GM21619 (cell line): ENCODE measurements around the gene CELA2B.
"Not testable (repeated sequence)": the region's sequence is repeated elsewhere in the genome, so short reads cannot be mapped to it uniquely, and the experiment has no call there.

Experiments used
- ATAC-seq: cut with Tn5 transposase; IDR thresholded peaks from one replicate; pipeline ENCODE4 v1.9.1; 2021; ENCODE audit not compliant: unreplicated experiment

The CELA2B gene

DNA sequence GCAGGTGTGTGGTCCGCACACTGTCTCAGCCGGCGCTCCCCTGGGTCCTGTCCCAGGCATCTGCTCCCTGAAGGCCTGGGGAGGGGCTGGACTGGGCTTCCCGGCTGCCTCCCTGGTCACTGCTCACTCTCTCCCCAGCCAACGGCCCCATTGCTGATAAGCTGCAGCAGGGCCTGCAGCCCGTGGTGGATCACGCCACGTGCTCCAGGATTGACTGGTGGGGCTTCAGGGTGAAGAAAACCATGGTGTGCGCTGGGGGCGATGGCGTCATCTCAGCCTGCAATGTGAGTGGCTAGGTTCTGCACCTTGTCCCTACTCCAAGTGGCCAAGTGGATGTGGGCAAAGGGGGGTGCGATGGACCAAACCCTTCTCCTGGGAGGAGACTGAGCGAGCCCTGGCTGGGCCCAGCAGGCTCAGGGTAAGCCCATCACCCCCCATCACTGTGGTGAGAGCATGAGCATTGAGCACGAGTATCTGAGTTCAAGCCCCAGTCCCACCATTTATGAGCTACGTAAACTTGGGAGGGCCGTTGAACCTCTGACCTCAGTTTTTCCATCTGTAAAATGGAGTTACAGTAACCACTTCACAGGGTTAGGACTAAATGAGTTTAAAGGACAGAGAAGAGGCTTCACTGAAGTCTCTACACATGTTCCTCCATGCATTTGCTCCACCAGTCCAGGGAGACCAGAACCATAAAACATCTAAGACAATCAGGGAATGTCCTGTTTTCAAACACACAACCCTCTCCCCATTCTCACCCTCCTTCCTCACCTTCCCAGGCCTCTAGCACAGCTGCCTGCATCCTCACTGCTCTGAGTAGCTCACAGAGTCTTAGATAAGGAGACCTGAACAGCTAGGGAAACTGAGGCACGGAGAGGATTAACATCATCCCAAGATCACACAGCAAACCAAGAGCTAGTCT, 31.2 kb upstream of the CELA2B start:
- ATAC-seq = no peak

DNA sequence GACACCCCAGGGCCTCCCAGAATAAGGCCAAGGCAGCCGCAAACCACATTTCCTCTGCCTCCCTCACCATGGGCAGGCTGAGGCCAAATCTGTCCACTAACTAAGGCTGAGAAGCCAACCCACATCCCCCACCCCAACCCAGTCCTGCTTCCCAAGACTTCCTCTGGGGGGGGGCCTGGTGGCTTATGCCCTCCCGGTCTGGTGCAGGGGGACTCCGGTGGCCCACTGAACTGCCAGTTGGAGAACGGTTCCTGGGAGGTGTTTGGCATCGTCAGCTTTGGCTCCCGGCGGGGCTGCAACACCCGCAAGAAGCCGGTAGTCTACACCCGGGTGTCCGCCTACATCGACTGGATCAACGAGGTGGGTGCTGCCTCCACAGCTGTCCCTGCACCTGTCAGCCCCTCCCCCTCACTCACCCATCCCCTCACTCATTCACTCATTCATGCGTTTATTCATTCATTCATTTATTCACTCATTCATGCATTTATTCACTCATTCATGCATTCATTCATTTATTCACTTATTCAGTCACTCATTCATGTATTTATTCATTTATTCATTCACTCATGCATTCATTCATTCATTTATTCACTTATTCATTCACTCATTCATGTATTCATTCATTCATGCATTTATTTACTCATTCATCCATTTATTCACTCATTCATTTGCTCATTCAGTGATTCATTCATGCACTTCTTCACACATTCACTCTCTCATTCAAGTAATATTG, 30.3 kb upstream of the CELA2B start:
- no peak for ATAC-seq

DNA sequence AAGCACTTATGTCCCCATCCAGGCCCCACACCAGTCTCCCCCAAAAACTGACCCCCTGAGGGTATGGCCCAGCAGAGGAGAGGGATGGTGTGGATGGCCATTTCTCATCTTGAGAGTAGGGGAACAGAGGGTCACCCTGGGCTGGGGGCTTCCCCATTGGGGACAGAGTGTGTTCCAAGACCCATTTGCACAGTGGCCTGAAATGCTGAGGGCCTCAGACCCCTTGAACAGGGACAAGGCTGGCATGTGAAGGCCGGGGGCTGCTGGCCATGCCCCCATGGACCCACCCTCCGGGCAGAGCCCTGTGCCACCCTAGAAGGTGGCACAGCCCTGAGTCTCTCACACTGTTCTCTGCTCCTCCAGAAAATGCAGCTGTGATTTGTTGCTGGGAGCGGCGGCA, 29.7 kb upstream of the CELA2B start:
- ATAC-seq = no peak

DNA sequence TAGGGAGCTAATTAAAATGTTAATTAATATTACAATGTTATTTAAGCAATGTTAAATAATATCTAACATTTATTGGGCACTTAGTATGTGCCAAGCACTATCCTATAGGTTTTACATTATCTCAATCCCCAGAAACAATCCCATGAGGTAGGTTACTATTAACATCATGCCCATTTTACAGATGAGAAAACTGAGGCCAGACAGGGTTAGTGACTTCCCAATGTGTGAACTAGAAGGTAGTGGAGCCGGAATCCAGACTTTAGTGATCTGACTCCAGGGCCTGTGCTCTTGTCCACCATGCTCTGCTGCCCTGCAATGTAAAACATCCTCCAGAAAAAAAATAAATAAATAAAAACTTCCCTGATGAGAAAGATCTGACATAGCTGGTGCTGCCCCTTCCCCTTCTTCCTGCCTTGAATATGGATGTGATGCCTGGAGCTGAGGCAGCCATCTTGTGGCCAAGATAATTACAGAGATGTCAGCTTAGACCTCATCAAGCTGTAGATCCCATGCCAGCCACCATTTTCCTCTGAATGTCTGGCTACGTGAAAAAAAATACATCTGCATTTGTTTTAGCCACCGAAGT, 26.9 kb upstream of the CELA2B start:
- ATAC-seq = no peak

DNA sequence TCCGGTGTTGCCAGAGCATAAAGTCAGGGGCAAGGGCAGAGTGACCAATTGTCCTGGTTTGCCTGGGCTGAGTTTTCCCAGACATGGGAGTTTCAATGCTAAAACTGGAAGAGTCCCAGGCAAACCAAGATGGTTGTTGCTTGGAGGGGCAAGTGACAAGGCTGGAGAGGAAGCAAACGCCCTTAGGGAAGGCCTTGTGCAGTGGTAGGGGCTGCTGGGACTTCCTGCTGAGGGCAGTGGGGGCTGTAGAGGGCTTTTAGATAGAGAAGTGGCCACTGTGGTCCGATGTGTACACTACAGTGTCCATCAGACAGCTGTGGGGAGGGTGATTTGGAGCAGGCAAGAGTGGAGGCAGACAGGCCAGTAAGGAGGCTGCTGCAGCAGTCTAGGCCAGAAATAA, 26.3 kb upstream of the CELA2B start:
- no peak for ATAC-seq

DNA sequence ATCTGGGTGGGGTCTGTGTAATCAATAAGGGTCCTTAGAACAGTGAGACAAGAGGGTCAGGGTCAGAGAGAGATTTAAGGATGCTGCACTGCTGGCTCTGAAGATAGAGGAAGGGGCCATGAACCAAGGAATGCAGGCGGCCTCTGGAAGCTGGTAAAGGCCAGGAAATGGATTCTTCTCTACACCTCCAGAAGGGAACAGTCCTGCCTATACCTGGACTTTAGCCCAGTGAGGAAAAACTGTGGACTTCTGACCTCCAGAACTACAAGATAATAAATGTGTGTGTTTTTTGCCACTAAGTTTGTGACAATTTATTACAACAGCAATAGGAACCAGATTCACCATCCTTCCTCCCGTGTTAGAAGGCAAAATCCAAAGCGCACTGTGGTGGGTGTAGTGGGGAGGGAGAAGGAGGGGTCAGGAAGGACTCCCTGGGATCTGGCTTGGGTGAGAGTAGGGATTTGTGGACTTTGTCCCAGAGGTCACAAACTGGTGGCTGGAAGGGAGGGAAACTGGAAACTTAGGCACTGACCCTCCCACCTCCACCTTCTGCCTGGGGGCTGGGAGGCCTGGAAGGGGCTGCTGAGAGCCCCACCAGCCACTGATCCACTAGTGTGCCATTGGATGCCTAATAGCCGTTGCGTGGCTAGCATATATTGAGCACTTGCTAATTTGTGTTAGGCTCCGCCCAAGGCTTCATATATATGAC, 24.7 kb upstream of the CELA2B start:
- ATAC-seq = no peak

DNA sequence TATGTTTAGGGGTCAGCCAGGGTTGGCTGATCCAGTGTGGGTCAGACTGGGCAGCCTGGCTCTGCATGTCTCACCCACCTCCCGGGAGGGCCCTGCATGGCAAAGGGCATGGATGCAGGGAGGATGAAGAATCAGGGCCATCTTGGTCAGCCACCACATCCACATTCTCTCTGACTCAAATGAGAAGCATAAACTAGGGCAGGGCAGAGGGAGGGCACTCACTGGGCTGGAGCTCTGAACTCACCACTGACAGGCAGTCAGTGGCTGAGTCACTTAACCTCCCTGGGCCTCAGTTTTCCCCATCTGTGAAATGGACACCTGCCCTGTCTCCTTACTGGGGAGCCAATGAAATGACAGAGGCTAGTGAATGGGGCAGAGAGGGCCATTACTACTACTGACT, 23.7 kb upstream of the CELA2B start:
- no peak for ATAC-seq

DNA sequence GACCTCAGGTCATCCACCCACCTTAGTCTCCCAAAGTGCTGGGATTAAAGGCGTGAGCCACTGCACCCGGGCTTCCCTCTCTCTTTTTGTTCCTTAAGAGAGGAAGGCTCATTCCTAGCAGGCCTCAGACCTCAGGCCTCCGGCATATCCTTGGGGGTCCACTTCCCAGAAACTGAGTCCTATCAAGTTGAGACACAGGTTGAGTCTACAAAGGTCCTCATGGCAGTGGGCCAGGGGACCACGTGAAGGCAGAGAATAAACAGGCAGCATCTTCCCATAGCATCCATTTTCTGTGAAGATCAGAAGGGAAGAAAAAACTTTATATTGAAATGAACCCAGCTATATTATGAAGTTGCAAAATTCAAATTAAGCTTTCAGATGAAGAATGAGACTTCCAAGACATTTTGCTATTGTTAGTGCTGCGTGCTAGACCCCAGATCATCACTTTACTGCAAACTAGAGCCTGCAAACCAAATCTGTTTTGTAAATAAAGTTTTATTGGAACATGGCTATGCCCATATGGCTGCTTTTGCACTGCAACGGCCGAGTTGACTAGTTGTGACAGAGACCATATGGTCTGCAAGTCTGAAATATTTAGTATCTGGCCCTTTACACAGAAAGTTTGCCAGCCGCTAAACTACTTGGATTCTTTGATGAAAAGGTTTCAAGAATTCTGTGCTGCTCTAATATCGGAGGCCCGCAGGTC, 22.9 kb upstream of the CELA2B start:
- ATAC-seq = no peak

DNA sequence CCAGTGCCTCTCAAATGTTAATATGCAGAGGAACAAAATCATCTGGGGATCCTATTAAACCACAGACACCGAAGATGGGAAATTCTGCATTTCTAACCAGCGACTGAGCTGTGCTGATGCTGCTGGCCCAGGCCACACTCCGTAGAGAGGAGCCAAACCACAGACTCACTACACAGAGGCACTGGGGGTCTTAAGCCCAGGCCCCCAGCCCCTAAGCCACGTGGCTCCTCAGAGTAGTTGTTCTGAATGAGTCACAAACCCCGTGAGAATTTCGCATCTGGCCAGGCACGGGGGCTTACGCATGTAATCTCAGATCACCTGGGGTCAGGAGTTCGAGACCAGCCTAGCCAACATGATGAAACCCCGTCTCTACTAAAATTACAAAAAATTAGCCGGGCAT, 22.2 kb upstream of the CELA2B start:
- ATAC-seq = no peak

DNA sequence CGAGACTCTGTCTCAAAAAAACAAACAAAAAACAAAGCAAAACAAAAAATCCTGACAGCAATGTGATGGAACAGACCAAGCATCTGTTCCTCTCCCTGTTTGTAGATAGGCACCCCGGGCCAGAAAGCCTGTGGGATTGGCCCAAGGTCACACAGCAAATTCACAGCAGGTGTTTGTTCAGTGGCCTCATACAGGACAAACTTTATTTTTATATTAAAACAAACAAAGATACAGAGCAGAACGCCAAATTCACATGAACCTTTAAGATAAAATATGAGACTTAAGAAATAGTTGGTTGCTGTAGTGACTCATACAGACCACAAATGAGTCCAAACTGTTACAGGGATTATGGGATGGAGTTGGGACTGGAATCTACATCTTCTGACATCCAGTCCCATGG, 21.6 kb upstream of the CELA2B start:
- ATAC-seq = no peak

DNA sequence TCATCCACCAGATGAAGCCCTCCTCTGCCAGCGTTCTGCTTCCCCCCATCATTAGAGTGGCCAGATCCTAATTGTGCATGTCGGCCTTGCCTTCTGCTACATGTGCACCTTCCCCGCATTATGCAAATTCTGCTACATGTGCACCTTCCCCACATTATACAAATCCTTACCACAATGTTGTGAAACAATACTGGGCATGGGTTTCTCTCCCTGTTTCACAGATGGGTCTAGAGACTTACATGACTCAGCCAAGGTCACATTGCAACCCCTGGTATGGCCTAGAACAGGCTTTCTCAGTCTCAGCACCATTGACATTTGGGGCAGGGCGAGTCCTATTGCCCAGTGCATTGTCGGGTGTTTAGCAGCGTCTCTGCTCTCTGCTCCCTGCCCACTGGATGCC, 20.4 kb upstream of the CELA2B start:
- no peak for ATAC-seq

DNA sequence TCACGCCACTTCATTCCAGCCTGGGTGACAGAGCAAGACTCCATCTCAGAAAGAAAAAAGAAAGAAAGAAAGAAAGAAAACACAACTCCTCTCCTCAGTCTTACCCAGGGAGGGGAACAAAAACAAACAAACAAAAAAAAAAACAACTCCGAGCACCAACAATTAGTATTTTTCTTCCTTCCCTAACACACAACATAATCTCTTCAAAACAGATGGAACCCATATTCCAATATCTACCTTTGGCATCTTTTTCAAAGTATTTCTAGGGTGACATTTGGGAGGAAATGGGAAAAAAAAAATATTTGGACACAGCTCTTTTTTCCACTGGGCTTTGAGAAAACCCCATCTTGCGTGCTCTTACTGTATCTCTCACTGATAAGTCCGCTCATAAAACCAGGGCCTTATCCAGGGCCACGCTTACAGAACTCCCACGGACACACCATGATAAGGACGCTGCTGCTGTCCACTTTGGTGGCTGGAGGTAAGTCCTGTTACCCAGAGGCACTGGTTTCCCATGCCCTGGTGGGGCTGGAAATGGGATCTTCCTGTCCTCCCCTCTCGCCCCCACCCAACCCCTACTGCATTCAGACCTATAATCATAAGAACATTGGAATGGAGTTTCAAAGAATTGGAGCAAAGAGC, 19.5 kb upstream of the CELA2B start, which contains the start of gene CELA2A:
Gene CELA2A (plus strand): TSS at position 420 of the 642 bp plus-strand sequence. CDS start 22 bp downstream, at position 442.
- no peak for ATAC-seq

DNA sequence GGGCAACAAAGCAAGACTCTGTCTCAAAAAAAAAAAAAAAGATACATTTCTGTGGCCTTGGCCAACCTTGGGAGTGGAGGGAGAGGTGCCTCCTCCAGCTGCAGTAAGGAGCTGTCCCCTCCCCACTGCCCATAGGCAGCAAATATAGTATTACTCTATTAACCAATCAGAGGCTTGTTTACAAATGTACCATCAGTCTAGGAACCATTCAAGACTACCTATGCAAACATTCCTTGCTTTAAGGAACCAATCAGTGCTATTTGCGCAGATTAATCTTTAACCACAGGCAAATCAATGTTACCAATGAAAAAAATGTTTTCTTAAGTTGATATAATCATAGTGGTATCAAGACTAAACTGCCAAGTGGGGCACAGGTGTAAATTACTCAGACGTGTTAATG, 18.3 kb upstream of the CELA2B start:
- ATAC-seq = no peak

DNA sequence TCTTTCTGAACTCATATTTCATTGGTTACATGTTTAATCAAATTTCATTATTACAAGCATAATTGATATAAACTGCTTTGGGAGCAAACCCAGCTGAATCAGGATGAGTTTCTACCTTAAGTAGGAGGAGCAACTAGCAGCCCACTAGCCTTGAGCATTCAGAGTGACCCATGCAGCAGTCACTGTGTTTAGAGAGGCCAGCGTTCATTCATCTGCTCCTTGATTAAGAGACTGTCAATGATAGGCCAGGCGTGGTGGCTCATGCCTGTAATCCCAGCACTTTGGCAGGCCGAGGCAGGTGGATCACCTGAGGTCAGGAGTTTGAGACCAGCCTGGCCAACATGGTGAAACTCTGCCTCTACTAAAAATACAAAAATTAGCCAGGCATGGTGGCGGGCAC, 17.5 kb upstream of the CELA2B start:
- not testable (repeated sequence) for ATAC-seq

DNA sequence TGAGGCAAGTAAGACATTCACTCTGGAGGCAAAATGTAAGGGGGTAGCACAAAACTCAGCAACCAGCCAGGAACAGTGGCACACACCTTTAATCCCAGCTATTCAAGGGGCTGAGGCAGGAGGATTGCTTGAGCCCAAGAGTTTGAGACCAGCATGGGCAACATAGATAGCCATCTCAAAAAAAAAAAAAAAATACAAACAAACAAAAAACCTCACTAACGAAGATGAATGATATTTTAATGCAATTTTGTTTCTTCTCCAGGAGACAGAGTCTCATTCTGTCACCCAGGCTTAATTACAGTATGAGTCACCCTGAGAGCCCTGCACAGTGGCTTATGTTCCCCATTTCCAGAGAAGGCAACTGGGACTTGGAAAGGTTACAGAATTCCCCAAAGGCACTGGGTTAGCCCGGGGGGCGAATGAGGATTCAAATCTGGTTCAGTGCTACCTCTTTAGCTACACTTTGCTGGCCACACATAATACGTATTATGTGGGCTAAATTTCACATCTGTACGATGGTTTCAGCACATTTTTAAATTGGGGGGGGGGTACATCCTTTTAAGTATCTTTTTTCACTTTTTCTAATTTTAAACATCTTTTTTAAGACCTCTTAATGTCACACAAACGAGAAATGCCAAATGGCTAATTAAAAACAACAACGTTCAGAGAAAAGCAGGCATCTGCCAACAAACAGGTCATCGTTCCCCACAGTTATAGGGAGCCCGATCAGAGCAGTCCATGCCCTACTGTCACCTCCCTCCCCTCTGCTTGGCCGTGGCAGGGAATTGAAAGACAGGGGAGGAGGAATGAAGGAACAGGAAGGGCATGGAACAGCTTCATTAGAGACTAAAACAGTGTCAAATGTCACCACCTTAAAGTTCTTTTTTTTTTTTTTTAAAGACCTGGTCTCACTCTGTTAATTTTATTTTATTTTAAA, 15.9 kb upstream of the CELA2B start:
- no peak for ATAC-seq

DNA sequence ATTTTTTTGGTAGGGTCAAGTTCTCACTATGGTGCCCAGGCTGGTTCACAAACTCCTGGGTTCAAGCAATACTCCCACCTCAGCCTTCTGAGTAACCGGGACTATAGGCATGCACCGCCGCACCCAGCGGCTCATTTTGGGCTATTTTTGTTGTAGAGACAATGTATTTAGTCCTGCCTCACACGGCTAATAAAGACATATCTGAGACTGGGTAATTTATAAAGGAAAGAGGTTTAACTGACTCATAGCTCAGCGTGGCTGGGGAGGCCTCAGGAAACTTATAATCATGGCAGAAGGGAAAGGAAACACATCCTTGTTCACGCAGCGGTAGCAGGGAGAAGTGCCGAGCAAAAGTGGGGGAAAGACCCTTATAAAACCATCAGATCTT, 15.2 kb upstream of the CELA2B start:
- no peak for ATAC-seq

DNA sequence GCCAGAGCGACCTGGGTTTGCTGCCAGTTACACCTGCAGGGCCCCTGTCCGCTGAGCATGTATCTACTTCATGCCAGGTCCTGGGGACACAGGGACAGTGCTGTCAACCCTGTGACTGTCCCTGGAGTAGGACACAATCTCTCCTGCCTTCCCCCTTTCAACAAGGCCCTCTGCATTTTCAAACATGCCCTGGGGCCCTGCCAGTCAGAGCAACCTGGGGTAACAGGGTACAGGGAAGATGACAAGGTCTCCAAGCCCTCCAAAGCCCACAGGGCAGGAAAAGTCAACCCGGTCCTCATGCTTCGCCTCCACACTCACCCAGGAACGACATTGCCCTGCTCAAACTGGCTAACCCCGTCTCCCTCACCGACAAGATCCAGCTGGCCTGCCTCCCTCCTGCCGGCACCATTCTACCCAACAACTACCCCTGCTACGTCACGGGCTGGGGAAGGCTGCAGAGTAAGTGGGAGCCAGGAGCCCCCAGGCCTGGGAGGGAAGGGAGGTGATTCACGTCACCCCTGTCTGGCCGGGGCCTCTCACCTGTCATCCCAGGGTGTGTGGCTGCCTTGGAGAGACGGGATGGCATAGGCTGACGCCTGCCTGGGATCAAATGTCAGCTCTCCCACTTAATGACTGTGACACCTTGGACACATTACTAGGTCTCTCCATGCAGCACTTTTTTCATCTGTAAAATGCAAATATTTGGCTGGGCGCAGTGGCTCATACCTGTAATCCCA, 12.7 kb upstream of the CELA2B start:
- not testable (repeated sequence) for ATAC-seq

DNA sequence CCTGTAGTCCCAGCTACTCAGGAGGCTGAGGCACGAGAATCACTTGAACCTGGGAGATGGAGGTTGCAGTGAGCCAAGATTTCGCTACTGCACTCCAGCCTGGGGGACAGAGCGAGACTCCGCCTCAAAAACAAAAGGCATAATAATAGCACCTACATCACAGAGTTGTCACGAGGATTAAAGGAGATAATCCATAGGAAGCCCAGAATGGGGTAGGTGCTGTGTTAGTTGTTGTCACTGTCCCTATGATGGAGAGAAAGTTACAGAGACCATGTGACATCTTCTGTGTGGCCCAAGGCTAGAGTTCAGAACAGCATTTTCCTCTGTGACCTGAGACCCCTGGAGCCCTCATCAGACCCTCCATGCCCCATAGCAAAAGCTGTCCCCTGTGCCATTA, 12.0 kb upstream of the CELA2B start:
- ATAC-seq = not testable (repeated sequence)
